Measurements from ENCODE around the gene CDIPT.

Gene CDIPT

GRCh38 chr16:29815793-29816693, 47.0 kb downstream of the CDIPT start, which contains the start of gene PAGR1:
PAGR1 (plus strand) TSS chr16:29816152; CDS start chr16:29816526, 374 bp downstream.
- peak within 1 kb of the TSS; percentile 76 to 88 for H3K4me3 ChIP-seq (ENCODE audit: low read length in 2 of 2)
- H3K27me3 ChIP-seq (ENCODE audit: control insufficient read depth in 1 of 2, insufficient read depth in 2 of 2, low read length in 2 of 2): no peaks in the 10 kb centered on the region
- peaks cover 68% of the 10 kb centered on the region for H3K4me1 ChIP-seq (ENCODE audit: control insufficient read depth, insufficient read depth, low read length)
- H3K36me3 ChIP-seq (ENCODE audit: control insufficient read depth in 2 of 2, insufficient read depth in 2 of 2, low read length in 2 of 2): peaks cover 2 to 7% of the 10 kb centered on the region in 2 donors
- H3K9ac ChIP-seq (ENCODE audit: low read length in 2 of 2): peak within 1 kb of the TSS; percentile 76 to 80
- peak within 1 kb of the TSS; percentile 92 for H3K27ac ChIP-seq (ENCODE audit: low read length)
- no peaks in the 10 kb centered on the region for H3K9me3 ChIP-seq (ENCODE audit: control insufficient read depth in 2 of 2, low read length in 2 of 2)

DNA sequence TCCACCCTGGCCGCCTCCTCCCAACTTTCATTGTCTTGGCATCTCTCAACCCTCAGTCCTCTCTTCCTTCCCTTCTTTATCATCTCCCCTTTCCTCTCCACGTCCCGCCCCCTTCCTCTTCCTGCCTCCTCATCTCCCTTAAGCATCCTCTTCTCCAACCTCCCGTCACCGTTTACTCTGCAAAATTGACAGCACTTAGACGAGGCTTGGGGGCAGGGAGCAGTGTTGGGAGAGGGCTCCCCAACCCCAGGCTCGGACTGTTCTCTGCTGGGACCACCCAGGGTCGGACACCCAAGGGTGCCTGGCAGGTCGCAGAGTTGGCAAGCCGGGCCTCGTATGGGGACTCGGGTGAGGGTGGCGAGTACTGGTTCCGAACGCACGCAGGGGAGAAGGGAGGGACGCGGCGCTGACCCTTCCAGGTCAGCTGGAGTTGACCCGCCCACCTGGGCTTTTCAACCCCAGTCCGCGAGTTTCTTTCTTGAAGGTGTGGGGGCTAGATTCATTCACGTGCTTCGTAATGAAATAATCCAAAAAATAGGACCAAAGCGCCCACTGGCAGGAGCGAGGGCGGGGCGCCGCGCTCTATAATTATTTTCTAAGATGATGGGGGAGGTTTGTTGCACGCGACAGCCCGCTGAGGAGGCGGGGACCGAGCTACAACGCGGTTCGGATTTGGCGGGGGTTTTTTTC, 47.8 kb downstream of the CDIPT start:
- Histone ChIP-seq H3K36me3 (ENCODE audit: control insufficient read depth in 2 of 2, insufficient read depth in 2 of 2, low read length in 2 of 2) (peaks cover 2 to 7% of the 10 kb centered on the region in 2 donors), H3K27me3 (ENCODE audit: control insufficient read depth in 1 of 2, insufficient read depth in 2 of 2, low read length in 2 of 2) (no peaks in the 10 kb centered on the region), H3K4me3 (ENCODE audit: low read length in 2 of 2) (peak overlapping the region; percentile 55 to 88), H3K4me1 (ENCODE audit: control insufficient read depth, insufficient read depth, low read length) (peaks cover 69% of the 10 kb centered on the region), H3K9me3 (ENCODE audit: control insufficient read depth in 2 of 2, low read length in 2 of 2) (no peaks in the 10 kb centered on the region), H3K9ac (ENCODE audit: low read length in 2 of 2) (peak overlapping the region; percentile 34 to 58), H3K27ac (ENCODE audit: low read length) (peak overlapping the region; percentile 92)

- Histone ChIP-seq H3K4me3 (ENCODE audit: low read length in 2 of 2) (peak overlapping the region; percentile 55 to 88), H3K27ac (ENCODE audit: low read length) (peak overlapping the region; percentile 92), H3K27me3 (ENCODE audit: control insufficient read depth in 1 of 2, insufficient read depth in 2 of 2, low read length in 2 of 2) (no peaks in the 10 kb centered on the region), H3K4me1 (ENCODE audit: control insufficient read depth, insufficient read depth, low read length) (peaks cover 71% of the 10 kb centered on the region), H3K9me3 (ENCODE audit: control insufficient read depth in 2 of 2, low read length in 2 of 2) (no peaks in the 10 kb centered on the region), H3K9ac (ENCODE audit: low read length in 2 of 2) (no peak overlapping the region), H3K36me3 (ENCODE audit: control insufficient read depth in 2 of 2, insufficient read depth in 2 of 2, low read length in 2 of 2) (peaks cover 2 to 6% of the 10 kb centered on the region in 2 donors)
These were observed 48.4 kb downstream of the CDIPT start for GRCh38 chr16:29814592-29814991.

- Histone ChIP-seq H3K9ac (ENCODE audit: low read length in 2 of 2) (no peak overlapping the region), H3K27me3 (ENCODE audit: control insufficient read depth in 1 of 2, insufficient read depth in 2 of 2, low read length in 2 of 2) (no peaks in the 10 kb centered on the region), H3K9me3 (ENCODE audit: control insufficient read depth in 2 of 2, low read length in 2 of 2) (no peaks in the 10 kb centered on the region), H3K4me3 (ENCODE audit: low read length in 2 of 2) (peak overlapping the region; percentile 26 to 40), H3K36me3 (ENCODE audit: control insufficient read depth in 2 of 2, insufficient read depth in 2 of 2, low read length in 2 of 2) (peaks cover 0 to 2% of the 10 kb centered on the region in 2 donors), H3K27ac (ENCODE audit: low read length) (peak overlapping the region; percentile 92), H3K4me1 (ENCODE audit: control insufficient read depth, insufficient read depth, low read length) (peaks cover 73% of the 10 kb centered on the region)
These were observed 49.1 kb downstream of the CDIPT start for GRCh38 chr16:29813644-29814562.

GRCh38 chr16:29812754-29813643, 50.0 kb downstream of the CDIPT start:
- H3K9me3 ChIP-seq (ENCODE audit: control insufficient read depth in 2 of 2, low read length in 2 of 2): no peaks in the 10 kb centered on the region
- H3K27ac ChIP-seq (ENCODE audit: low read length): peak overlapping the region; percentile 92
- H3K36me3 ChIP-seq (ENCODE audit: control insufficient read depth in 2 of 2, insufficient read depth in 2 of 2, low read length in 2 of 2): peaks cover 0 to under 1% of the 10 kb centered on the region in 2 donors
- peak overlapping the region; percentile 63 to 80 for H3K9ac ChIP-seq (ENCODE audit: low read length in 2 of 2)
- no peaks in the 10 kb centered on the region for H3K27me3 ChIP-seq (ENCODE audit: control insufficient read depth in 1 of 2, insufficient read depth in 2 of 2, low read length in 2 of 2)
- H3K4me1 ChIP-seq (ENCODE audit: control insufficient read depth, insufficient read depth, low read length): peaks cover 81% of the 10 kb centered on the region
- H3K4me3 ChIP-seq (ENCODE audit: low read length in 2 of 2): peak overlapping the region; percentile 82 to 83

DNA sequence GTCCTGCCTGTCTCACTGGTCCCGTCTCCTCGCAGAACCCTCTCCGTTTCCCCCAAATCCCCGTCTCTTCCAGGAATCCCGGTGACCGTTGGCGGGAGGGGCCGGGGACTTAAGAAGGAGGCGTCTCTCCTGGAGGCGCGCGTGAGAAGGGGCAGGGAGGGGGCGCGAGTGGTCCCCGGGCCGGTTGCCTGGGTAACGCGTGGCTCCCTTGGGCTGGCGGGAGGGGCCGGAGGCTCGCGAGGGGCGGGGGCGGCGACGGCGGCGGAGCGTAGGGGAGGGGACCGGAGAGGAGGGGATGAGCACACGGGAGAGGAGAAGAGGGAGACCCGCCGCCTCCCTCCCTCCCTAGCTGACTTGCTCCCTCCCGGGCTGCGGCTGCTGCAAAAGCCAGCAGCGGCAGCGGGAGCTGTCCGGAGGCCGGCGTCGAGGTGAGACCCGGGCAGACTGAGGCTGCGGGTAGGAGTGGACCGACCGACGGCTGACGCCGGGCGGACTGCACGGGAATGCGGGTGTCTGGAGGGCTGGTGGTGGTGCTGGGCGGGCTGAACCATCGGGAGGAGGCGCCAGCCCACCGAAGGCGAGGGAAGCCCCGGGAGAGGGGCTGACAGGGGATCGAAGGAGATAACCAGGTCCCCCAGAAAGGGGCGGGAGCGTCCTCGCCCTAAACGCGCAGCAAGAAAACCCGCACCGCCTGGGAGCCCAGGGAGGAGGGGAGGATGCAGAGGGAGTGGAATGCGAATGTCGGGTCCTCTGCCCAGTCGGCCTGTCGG, 50.9 kb downstream of the CDIPT start, which contains the start of gene PRRT2:
PRRT2 (plus strand) TSS at position 298 of the 770 bp plus-strand sequence. CDS start 862 bp downstream, outside the sequence.
- Histone ChIP-seq H3K27ac (ENCODE audit: low read length) (peak within 1 kb of the TSS; percentile 92), H3K4me1 (ENCODE audit: control insufficient read depth, insufficient read depth, low read length) (peaks cover 86% of the 10 kb centered on the region), H3K36me3 (ENCODE audit: control insufficient read depth in 2 of 2, insufficient read depth in 2 of 2, low read length in 2 of 2) (no peaks in the 10 kb centered on the region), H3K9me3 (ENCODE audit: control insufficient read depth in 2 of 2, low read length in 2 of 2) (no peaks in the 10 kb centered on the region), H3K27me3 (ENCODE audit: control insufficient read depth in 1 of 2, insufficient read depth in 2 of 2, low read length in 2 of 2) (no peaks in the 10 kb centered on the region), H3K9ac (ENCODE audit: low read length in 2 of 2) (peak within 1 kb of the TSS; percentile 63 to 80), H3K4me3 (ENCODE audit: low read length in 2 of 2) (peak within 1 kb of the TSS; percentile 82 to 83)

- H3K4me1 ChIP-seq (ENCODE audit: control insufficient read depth, insufficient read depth, low read length): peaks cover 80% of the 10 kb centered on the region
- peak overlapping the region; percentile 92 for H3K27ac ChIP-seq (ENCODE audit: low read length)
- no peaks in the 10 kb centered on the region for H3K9me3 ChIP-seq (ENCODE audit: control insufficient read depth in 2 of 2, low read length in 2 of 2)
- H3K27me3 ChIP-seq (ENCODE audit: control insufficient read depth in 1 of 2, insufficient read depth in 2 of 2, low read length in 2 of 2): no peaks in the 10 kb centered on the region
- H3K36me3 ChIP-seq (ENCODE audit: control insufficient read depth in 2 of 2, insufficient read depth in 2 of 2, low read length in 2 of 2): no peaks in the 10 kb centered on the region
- peak overlapping the region; percentile 82 to 83 for H3K4me3 ChIP-seq (ENCODE audit: low read length in 2 of 2)
- peak overlapping the region; percentile 63 to 78 for H3K9ac ChIP-seq (ENCODE audit: low read length in 2 of 2)
These were observed 51.7 kb downstream of the CDIPT start for GRCh38 chr16:29811170-29811895.

- Histone ChIP-seq H3K9me3 (ENCODE audit: control insufficient read depth in 2 of 2, low read length in 2 of 2) (no peaks in the 10 kb centered on the region), H3K4me3 (ENCODE audit: low read length in 2 of 2) (peak overlapping the region in 1 of 2 donors; percentile 82), H3K36me3 (ENCODE audit: control insufficient read depth in 2 of 2, insufficient read depth in 2 of 2, low read length in 2 of 2) (no peaks in the 10 kb centered on the region), H3K27me3 (ENCODE audit: control insufficient read depth in 1 of 2, insufficient read depth in 2 of 2, low read length in 2 of 2) (no peaks in the 10 kb centered on the region), H3K27ac (ENCODE audit: low read length) (peak overlapping the region; percentile 92), H3K9ac (ENCODE audit: low read length in 2 of 2) (peak overlapping the region in 1 of 2 donors; percentile 47), H3K4me1 (ENCODE audit: control insufficient read depth, insufficient read depth, low read length) (peaks cover 80% of the 10 kb centered on the region)
These were observed 52.3 kb downstream of the CDIPT start for GRCh38 chr16:29810699-29811169.
